Keratinocyte (primary cell): ENCODE measurements around the gene TENM3.

Experiments
- EZH2 ChIP-seq: IDR thresholded peaks from one replicate; pipeline ENCODE4 v1.6.1; 2012; ENCODE audit warnings: inconsistent platforms, mild to moderate bottlenecking, low read length, moderate library complexity
- TF ChIP-seq, protein P1 (sequence below), 3 experiments: IDR thresholded peaks in 1 of 3; conservative IDR thresholded peaks in 1 of 3; optimal IDR thresholded peaks in 1 of 3; 2 replicates in 2 of 3; 3 replicates in 1 of 3; pipeline versions ENCODE3 to v1.5.1; 2011; ENCODE audit warnings: low read length in 3 of 3, mild to moderate bottlenecking in 3 of 3, moderate library complexity in 2 of 3, control low read depth in 1 of 3, inconsistent platforms in 1 of 3; ENCODE audit not compliant: insufficient read depth in 2 of 3; ENCODE audit errors: extremely low read depth in 1 of 3

DNA sequence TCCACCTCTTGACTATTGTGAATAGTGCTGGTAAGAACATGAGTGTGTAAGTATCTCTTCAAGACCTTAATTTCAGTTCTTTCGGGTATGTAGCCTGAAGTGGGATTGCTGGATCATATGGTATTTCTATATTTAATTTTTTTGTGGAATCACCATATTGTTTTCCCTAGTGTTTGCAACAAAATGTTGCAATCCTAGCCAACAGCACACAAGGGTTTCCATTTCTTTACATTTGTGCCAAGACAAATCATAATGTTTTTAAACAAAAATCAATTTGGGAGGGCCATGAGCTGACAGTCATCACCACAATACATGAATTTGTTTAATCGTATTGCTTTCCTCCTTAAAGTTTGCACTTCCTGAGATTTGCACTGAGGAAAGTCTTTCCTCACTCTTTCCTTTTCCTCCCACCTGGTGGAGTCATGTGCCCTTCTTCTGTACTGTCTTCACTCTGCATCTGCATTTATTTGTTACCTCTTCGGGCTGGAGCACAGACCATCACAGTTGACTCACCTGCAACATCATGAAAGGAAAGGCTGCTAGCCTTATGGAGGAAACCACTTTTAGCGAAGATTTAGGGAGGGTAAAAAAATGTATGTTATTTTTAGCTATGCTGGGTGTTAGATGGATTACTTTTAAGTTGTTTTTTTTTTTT, 404.6 kb downstream of the TENM3 start:
- TF ChIP-seq, protein P1, sequence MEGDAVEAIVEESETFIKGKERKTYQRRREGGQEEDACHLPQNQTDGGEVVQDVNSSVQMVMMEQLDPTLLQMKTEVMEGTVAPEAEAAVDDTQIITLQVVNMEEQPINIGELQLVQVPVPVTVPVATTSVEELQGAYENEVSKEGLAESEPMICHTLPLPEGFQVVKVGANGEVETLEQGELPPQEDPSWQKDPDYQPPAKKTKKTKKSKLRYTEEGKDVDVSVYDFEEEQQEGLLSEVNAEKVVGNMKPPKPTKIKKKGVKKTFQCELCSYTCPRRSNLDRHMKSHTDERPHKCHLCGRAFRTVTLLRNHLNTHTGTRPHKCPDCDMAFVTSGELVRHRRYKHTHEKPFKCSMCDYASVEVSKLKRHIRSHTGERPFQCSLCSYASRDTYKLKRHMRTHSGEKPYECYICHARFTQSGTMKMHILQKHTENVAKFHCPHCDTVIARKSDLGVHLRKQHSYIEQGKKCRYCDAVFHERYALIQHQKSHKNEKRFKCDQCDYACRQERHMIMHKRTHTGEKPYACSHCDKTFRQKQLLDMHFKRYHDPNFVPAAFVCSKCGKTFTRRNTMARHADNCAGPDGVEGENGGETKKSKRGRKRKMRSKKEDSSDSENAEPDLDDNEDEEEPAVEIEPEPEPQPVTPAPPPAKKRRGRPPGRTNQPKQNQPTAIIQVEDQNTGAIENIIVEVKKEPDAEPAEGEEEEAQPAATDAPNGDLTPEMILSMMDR (optimal IDR thresholded peaks at IDR 0.05 in 1 of 3, IDR thresholded peaks at IDR 0.05 in 1 of 3, conservative IDR thresholded peaks at IDR 0.05 in 1 of 3; ENCODE audit: extremely low read depth in 1 of 3, insufficient read depth in 2 of 3, low read length in 3 of 3), result peak in 1 of 3 experiments; percentile 2
- TF ChIP-seq EZH2, result no peak
